HCT116 (cell line): ENCODE results near the gene ARMC8. TPM values are rescaled to one million over a fixed set of nuclear protein-coding genes. Genes with fewer than 3 reads are reported as not detected.

Source experiments
- ATAC-seq: fragments of 200-7000 bp; cut with Tn5 transposase; 2 replicates; pipeline ENCODE4 v1.9.1; 2020; ENCODE audit warnings: mild to moderate bottlenecking, moderate library complexity
- BruUV-seq: library from RNA; stranded (reverse); fragments of 400-500 nt; replicated peaks from 2 replicates; lab custom pipeline; 2021; lab: Mats Ljungman, UMichigan
- CTCF ChIA-PET: fragments of 300-600 bp; sonication (Branson Sonifier 250); formaldehyde crosslinking; loops from one replicate; lab custom pipeline; 2021; ENCODE audit warnings: antibody characterized with exemption; lab: Charles Lee
- POLR2A ChIA-PET: fragments of 300-600, 350-600 bp; sonication (Branson Sonifier 250); formaldehyde crosslinking; loops from one replicate; lab custom pipeline; 2021; ENCODE audit warnings: antibody characterized with exemption; lab: Charles Lee
- RAD21 ChIA-PET, 2 experiments: fragments of 300-600 bp; sonication (Branson Sonifier 250); formaldehyde crosslinking; loops; one replicate each; lab custom pipeline; 2023; ENCODE audit warnings: low total read pairs in 2 of 2; ENCODE audit not compliant: uncharacterized antibody in 2 of 2, unreplicated experiment in 2 of 2, low non-redundant PET in 1 of 2; lab: Charles Lee
- DNase-seq: peaks from one replicate; pipeline ENCODE4 v3.0.0-alpha.2; 2010; ENCODE audit warnings: low read depth, low spot score
- H2AFZ ChIP-seq: fragments of 200-600 bp; shearing (Covaris generic), sonication (generic); 2 replicates; pipeline ENCODE4 v1.6.1; 2017; ENCODE audit warnings: low read depth, mixed run types, mixed read lengths, antibody characterized with exemption, low read length; ENCODE audit not compliant: poor library complexity, severe bottlenecking
- H3K27ac ChIP-seq: 2 replicates; pipeline ENCODE4 v1.5.1; 2012; ENCODE audit warnings: low read depth, low read length
- H3K27me3 ChIP-seq: fragments of 200-600 bp; sonication (generic); 2 replicates; pipeline ENCODE4 v1.6.1; 2016; ENCODE audit warnings: mixed run types, low read length, mixed read lengths; ENCODE audit not compliant: insufficient read depth
- H3K36me3 ChIP-seq, 2 experiments: fragments of 200-500 bp in 1 of 2; fragments of 200-600 bp in 1 of 2; sonication (Bioruptor generic) in 1 of 2; sonication (generic) in 1 of 2; 2 replicates each; pipeline versions ENCODE4 v1.5.1 to v1.6.1; 2014 to 2016; ENCODE audit warnings: low read length in 2 of 2, inconsistent platforms in 1 of 2, mixed read lengths in 1 of 2, mixed run types in 1 of 2; ENCODE audit not compliant: insufficient read depth in 2 of 2, control insufficient read depth in 1 of 2
- H3K4me1 ChIP-seq, 2 experiments: fragments of 200-600 bp in 1 of 2; sonication (generic) in 1 of 2; 2 replicates each; pipeline versions ENCODE4 v1.5.1 to v1.6.1; 2012 to 2017; ENCODE audit warnings: low read length in 2 of 2, inconsistent platforms in 1 of 2, mild to moderate bottlenecking in 1 of 2, mixed read lengths in 1 of 2, mixed run types in 1 of 2, moderate library complexity in 1 of 2; ENCODE audit not compliant: insufficient read depth in 2 of 2, control insufficient read depth in 1 of 2
- H3K4me2 ChIP-seq: fragments of 200-600 bp; sonication (generic); 2 replicates; pipeline ENCODE4 v1.6.1; 2017; ENCODE audit warnings: mixed run types, low read length, mixed read lengths
- H3K4me3 ChIP-seq, 2 experiments: fragments of 200-600 bp in 1 of 2; sonication (generic) in 1 of 2; replicated peaks in 1 of 2; 2 replicates each; pipeline ENCODE4 v1.5.1; 2011 to 2016; ENCODE audit warnings: low read length in 2 of 2, control low read depth in 1 of 2, low read depth in 1 of 2, mild to moderate bottlenecking in 1 of 2, mixed read lengths in 1 of 2, mixed run types in 1 of 2
- H3K79me2 ChIP-seq: fragments of 200-600 bp; sonication (generic); 2 replicates; pipeline ENCODE4 v1.6.1; 2017; ENCODE audit warnings: mild to moderate bottlenecking, mixed run types, low read length, moderate library complexity, mixed read lengths; ENCODE audit not compliant: insufficient read depth
- H3K9ac ChIP-seq: fragments of 200-600 bp; sonication (generic); 2 replicates; pipeline ENCODE4 v1.6.1; 2016; ENCODE audit warnings: low read length, mixed read lengths
- H3K9me2 ChIP-seq: fragments of 200-600 bp; sonication (generic), shearing (Covaris generic); 2 replicates; pipeline ENCODE4 v1.6.1; 2017; ENCODE audit warnings: mixed run types, mild to moderate bottlenecking, moderate library complexity; ENCODE audit not compliant: insufficient read depth
- H3K9me3 ChIP-seq, 2 experiments: fragments of 200-500 bp in 1 of 2; fragments of 200-600 bp in 1 of 2; sonication (Bioruptor generic) in 1 of 2; sonication (generic) in 1 of 2; 2 replicates each; pipeline ENCODE4 v1.6.1; 2014 to 2017; ENCODE audit warnings: low read length in 2 of 2, mixed read lengths in 2 of 2, inconsistent platforms in 1 of 2, low read depth in 1 of 2, mild to moderate bottlenecking in 1 of 2, mixed run types in 1 of 2, moderate library complexity in 1 of 2; ENCODE audit not compliant: control insufficient read depth in 1 of 2, insufficient read depth in 1 of 2
- H4K20me1 ChIP-seq: fragments of 200-600 bp; sonication (generic), shearing (Covaris generic); 2 replicates; pipeline ENCODE4 v1.6.1; 2017; ENCODE audit warnings: mixed run types, mild to moderate bottlenecking, moderate library complexity; ENCODE audit not compliant: insufficient read depth
- ATF3 ChIP-seq: IDR thresholded peaks from 2 replicates; pipeline ENCODE4 v1.6.1; 2012
- CEBPB ChIP-seq: IDR thresholded peaks from 2 replicates; pipeline ENCODE4 v1.6.1; 2012; ENCODE audit warnings: low read depth
- ELF1 ChIP-seq: IDR thresholded peaks from 2 replicates; pipeline ENCODE4 v1.6.1; 2012; ENCODE audit warnings: low read depth, borderline replicate concordance
- EZH2 ChIP-seq: fragments of 200-600 bp; sonication (generic); IDR thresholded peaks from 2 replicates; pipeline ENCODE4 v1.6.1; 2017; ENCODE audit warnings: antibody characterized with exemption, mixed run types
- JUND ChIP-seq: IDR thresholded peaks from 2 replicates; pipeline ENCODE4 v1.6.1; 2012
- MAX ChIP-seq: IDR thresholded peaks from 2 replicates; pipeline ENCODE4 v1.6.1; 2012
- POLR2A ChIP-seq: IDR thresholded peaks from 2 replicates; pipeline ENCODE4 v1.7.0; 2011; ENCODE audit warnings: borderline replicate concordance; ENCODE audit not compliant: insufficient read depth, insufficient read length; ENCODE audit errors: extremely low read depth
- RAD21 ChIP-seq: IDR thresholded peaks from 2 replicates; pipeline ENCODE4 v1.6.1; 2012; ENCODE audit warnings: low read depth, mild to moderate bottlenecking
- REST ChIP-seq: IDR thresholded peaks from 2 replicates; pipeline ENCODE4 v1.6.1; 2012; ENCODE audit warnings: low read depth
- SP1 ChIP-seq: IDR thresholded peaks from 2 replicates; pipeline ENCODE4 v1.6.1; 2012; ENCODE audit warnings: low read depth
- TCF7L2 ChIP-seq: IDR thresholded peaks from 2 replicates; pipeline ENCODE4 v1.7.0; 2011; ENCODE audit warnings: borderline replicate concordance, inconsistent platforms; ENCODE audit not compliant: insufficient read depth, insufficient read length; ENCODE audit errors: extremely low read depth
- YY1 ChIP-seq: IDR thresholded peaks from 2 replicates; pipeline ENCODE4 v1.6.1; 2011; ENCODE audit warnings: low read length, low read depth, moderate library complexity, mild to moderate bottlenecking; ENCODE audit not compliant: insufficient replicate concordance; ENCODE audit errors: extremely low read depth
- ZBTB33 ChIP-seq: IDR thresholded peaks from 2 replicates; pipeline ENCODE4 v1.6.1; 2011; ENCODE audit warnings: mild to moderate bottlenecking, low read length, moderate library complexity; ENCODE audit not compliant: insufficient replicate concordance; ENCODE audit errors: extremely low read depth
- ZFX ChIP-seq: fragments of 450-650 bp; IDR thresholded peaks from 2 replicates; pipeline ENCODE4 v1.6.1; 2017
- ZNF274 ChIP-seq: fragments of 200-500 bp; sonication (Bioruptor generic); IDR thresholded peaks from 2 replicates; pipeline ENCODE4 v1.6.1; 2014; ENCODE audit warnings: mild to moderate bottlenecking, low read depth, low read length, inconsistent platforms
- intact Hi-C: fragments of 100-400 bp; cut with micrococcal nuclease; formaldehyde crosslinking; loops from 2 replicates; pipeline ENCODE4 v1.10.0; 2022
- total RNA-seq: library from RNA; stranded (reverse); gene quantifications from one replicate; pipeline ENCODE4 v1.2.1, GENCODE V29; 2021; ENCODE audit not compliant: unreplicated experiment

Gene ARMC8
- total RNA-seq, 1 experiment from 2014 or later = 36.2 TPM

DNA sequence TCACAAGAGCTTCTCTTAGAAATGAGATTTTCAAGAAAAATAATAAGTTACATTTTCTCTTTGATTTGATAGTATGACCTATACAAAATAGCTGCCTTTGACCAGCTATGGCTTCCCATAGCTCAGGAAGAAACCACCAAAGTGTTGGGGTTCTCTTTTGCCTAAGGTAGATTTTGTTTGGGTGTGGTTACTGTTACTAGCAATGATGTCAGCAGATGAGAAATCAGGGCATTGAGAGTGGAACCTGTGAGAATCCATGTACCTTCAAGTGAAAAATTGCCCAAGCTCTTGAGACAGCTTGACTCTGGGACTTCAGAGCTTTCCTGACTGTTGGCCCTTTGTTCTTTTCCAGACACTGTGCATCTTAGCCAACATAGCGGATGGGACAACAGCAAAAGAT is 97.0 kb downstream of the ARMC8 start:
- DNase-seq (no peak), ATAC-seq (no peak)
- no peaks in the 10 kb centered on the region for H3K27me3 ChIP-seq
- H3K9me3 ChIP-seq = no peaks in the 10 kb centered on the region
- no peak for TF ChIP-seq POLR2A
- TF ChIP-seq REST = no peak
- no peak for TF ChIP-seq ATF3
- no peak for TF ChIP-seq TCF7L2
- TF ChIP-seq ZFX = no peak
- TF ChIP-seq CEBPB = no peak
- no peak for TF ChIP-seq ZBTB33
- TF ChIP-seq RAD21 = no peak
- TF ChIP-seq ZNF274 = no peak
- TF ChIP-seq ELF1 = no peak
- TF ChIP-seq EZH2 = no peak
- no peak for TF ChIP-seq YY1
- TF ChIP-seq JUND = no peak
- no peak for TF ChIP-seq MAX
- TF ChIP-seq SP1 = no peak
- no peak overlapping the region for H2AFZ ChIP-seq
- H3K4me2 ChIP-seq = no peak overlapping the region
- H3K79me2 ChIP-seq = no peaks in the 10 kb centered on the region
- no peaks in the 10 kb centered on the region for H4K20me1 ChIP-seq
- intact Hi-C loops = no loop called here
- H3K36me3 ChIP-seq = peaks cover 5 to 9% of the 10 kb centered on the region in 2 experiments; a peak in 3 of 4 replicates
- BruUV-seq = no TSS peak
- no peak overlapping the region for H3K9ac ChIP-seq
- H3K27ac ChIP-seq = no peak overlapping the region
- no peak overlapping the region for H3K4me3 ChIP-seq
- H3K4me1 ChIP-seq = no peaks in the 10 kb centered on the region
- ChIA-PET POLR2A (no interaction called here), RAD21 (no interaction called here), CTCF (interaction anchor here (1.3 kb wide), 1 partner anchor 12 kb away, joined by 3 read pairs; no protein-coding TSS in a partner anchor)
- H3K9me2 ChIP-seq = no peaks in the 10 kb centered on the region
